NCI-H2196 (cell line): ENCODE results near the gene FXYD3.
"Not testable (repeated sequence)": the region's sequence is repeated elsewhere in the genome, so short reads cannot be mapped to it uniquely, and the experiment has no call there.

ENCODE experiments used
- DNase-seq: peaks from one replicate; lab custom pipeline; 2025; ENCODE audit not compliant: unreplicated experiment; lab: John Stamatoyannopoulos, UW

Gene FXYD3

DNA sequence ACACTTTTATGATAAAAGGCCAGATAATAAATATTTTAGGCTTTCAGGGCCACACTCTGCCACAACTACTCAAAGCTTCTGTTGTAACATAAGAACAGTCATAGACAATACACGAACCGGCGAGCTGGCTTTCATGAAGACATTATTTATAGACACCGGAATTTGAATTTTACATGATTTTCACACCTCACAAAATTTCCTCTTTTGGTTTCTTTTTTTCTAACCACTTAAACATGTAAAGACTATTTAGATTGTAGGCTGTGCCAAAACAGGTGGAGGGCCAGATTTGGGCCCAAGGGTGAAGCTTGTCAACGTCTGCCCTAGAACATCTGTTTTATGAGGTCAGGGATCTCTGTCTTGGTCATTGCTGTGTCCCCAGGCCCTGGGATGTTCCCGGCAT is 29.7 kb upstream of the FXYD3 start:
- no peak for DNase-seq

DNA sequence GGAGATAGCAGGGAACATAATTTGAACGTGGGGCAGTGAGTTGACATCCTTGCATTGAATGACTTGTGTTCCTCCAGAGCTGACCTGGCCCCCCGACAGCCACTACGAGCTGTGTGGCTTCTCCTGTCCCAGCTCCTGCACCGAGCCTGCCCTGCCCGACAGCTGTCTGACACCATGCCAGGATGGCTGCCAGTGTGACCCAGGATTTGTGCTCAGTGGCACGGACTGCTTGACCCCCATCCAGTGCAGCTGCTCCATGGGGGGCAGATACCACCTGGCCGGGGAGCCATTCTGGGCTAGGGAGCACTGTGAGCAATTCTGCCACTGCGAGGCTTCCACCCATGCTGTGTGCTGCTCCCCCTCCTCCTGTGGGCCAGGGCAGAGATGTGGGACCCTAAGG is 29.2 kb upstream of the FXYD3 start:
- no peak for DNase-seq

DNA sequence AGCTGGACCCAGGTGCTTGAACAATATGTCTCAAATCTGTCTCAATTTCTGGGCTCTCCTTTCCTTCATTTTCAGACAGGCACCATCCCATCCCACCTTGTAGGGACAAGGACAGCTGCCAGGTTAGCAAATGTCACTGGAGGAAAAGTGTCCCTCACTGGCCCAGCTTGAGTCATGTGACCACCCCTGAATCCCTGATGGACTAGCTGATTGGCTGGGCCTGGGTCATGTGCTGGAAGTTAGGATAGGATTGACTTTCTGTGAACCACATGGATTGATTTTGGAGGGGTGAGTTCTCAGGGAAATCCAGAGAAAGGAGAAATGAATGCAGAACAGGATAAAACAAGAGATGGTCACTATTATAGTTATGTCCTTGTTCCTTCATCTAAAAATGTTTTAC is 28.2 kb upstream of the FXYD3 start:
- DNase-seq = no peak

DNA sequence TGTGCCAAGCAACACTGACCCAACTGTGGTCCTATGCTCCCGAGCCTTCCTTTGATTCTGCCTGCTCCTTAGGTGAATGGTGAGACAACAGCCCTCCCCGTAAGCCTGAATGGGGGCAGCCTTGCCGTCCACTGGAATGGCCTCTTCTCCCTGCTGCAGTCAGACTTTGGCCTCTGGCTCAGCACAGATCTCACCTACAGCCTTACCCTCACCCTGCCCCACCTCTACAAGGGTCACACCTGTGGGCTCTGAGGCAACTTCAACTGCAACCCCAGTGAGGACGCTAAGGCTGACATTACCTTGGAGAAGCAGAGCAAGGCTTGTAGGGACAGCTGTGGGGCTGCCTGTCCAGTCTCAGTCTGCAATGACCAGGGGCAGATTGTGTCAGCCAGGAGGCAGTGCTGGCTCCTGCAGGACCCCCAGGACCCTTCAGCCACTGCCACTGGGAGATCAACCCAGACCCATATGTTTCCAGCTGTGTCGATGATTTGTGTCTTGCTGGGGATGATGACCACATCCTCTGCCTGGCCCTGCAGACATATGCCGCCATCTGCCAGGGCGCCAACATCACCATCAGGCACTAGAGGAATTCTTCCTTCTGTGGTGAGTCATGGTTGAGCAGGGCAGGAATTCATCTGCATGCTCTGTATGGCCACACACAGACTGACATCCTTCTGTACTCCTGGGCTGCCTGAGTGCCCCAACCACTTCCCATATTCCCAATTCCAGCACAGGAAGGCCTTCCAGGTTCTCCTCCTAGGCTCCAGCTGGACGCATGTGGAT is 27.3 kb upstream of the FXYD3 start:
- no peak for DNase-seq

DNA sequence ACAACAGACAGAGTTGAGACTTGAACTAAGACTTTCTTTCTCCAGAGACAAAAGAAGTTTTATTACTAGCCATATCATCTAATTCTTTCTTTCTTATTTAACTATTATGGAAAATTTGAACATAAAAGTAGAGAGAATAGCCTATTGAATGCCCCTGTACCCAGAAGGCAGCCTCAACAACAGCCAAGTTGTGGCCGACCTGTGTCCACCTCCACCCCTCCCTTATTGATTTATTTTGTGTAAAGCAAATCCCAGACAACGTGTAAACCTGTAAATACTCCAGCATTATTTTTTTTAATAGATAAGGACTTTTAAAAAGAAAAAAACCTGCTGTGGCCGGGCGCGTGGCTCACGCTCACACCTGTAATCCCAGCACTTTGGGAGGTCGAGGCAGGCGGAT is 26.1 kb upstream of the FXYD3 start:
- no peak for DNase-seq

DNA sequence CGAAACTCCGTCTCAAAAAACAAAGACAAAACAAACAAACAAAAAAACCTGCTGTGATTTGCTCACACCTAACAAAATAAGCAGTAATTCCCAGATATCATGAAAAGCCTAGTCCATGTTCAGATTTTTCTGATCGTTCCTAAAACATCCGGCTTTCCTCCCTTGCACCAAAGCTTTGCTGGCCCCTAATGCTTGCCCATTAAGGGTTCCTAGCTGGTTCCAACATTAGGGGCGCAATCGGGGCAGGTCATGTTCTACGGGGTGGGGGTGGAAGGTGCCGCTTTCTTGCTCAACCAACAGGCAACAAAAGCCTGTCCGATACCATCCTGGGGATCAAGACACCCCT is 25.5 kb upstream of the FXYD3 start:
- DNase-seq = no peak

DNA sequence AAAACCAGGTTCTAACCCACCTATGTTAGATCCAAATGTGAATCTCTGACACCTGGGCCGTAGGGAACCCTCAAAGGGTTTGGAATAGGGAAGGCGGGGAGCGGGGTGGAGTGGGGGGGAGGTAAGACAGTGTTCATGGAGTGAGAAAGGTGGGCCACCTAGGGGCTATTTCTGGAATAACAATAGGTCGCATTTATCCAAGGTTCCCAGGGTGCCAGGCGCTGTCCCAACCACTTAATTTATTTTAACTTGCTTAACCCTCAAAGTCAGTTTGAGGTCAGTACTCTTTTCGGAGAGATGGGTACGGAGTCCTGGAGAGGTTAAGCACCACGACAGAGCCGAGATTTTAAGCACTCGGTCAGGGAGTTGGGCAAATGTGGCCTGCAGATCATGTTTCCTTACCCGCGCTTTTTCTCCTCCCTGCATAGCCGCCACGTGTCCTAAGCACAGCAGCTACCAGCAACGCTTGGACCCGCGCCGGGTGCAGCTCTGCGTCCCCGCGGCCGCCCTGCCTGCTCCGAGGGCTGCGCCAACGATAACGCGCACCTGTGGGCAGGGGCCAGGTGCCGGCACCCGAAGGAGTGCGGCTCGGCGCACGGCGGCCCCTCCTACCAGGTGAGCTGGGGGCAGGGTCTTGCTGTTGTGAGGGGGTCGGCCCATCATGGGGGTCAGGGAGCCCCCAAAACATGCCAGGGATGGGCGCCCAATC is 25.0 kb upstream of the FXYD3 start:
- DNase-seq = peak; percentile 77

DNA sequence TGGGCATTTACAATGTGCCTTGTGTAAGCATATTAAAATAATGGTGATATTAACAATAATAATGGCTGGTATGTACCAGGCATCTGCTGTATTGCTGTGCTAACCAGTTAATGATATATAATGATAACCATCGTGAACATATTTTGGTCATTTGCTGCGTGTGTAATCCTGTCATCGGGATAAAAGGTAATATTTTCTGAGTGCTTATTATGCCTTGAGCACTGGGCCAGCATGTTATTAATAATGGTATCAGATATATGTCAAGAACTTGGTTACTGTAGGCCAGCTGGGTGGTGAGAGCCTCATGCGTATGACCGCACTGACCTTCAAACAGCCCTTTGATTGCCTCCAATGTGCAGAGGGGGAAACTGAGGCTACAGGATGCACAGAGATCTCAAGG is 22.2 kb upstream of the FXYD3 start:
- DNase-seq = no peak

DNA sequence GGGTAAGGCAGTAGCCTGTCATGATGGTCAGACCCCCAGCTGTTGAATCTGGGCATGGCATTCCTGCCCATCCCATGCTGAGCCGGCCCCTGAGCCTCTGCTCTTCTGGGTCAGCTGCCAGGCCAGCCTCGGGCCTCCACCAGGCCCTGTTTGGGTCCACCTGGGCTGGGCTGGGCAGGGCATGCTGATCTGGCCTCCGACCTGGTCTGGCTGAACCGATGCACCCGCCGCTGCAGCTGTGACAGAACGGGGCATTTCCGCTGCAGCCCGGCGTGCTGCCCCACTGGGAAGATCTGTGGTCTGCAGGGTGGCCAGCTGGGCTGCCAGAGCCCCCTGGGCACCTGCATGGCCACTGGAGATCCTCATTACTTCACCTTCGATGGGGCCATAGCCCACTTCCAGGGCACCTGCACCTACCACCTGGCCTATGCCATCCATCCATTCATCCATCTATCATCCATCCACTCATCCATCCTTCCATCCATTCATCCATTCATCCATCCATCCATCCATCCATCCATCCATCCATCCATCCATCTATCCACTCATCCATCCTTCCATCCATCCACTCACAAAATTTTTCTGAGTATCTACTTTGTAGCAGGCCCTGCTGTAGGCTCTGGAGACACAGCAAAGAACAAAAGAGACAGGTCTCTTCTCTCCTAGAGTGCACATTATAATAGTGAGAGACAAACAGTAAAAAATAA is 21.5 kb upstream of the FXYD3 start:
- DNase-seq = no peak

DNA sequence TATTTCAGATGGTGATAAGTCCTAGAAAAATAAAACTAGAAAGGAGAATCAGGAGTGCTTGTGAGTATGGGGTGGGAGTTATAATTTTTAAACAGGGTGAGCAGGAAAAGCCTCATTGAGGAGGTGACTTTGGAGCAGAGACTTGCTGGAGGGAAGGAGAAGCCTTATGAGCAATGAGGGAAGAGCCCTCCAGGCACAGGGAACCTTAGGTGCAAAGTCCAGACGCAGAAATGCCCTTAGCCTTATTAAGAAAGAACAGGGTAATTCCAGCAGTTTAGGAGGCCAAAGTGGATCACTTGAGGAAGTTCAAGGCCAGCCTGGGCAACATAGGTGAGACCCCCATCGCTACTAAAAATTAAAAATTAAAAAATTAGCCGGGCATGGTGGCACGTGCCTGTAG is 21.0 kb upstream of the FXYD3 start:
- no peak for DNase-seq

DNA sequence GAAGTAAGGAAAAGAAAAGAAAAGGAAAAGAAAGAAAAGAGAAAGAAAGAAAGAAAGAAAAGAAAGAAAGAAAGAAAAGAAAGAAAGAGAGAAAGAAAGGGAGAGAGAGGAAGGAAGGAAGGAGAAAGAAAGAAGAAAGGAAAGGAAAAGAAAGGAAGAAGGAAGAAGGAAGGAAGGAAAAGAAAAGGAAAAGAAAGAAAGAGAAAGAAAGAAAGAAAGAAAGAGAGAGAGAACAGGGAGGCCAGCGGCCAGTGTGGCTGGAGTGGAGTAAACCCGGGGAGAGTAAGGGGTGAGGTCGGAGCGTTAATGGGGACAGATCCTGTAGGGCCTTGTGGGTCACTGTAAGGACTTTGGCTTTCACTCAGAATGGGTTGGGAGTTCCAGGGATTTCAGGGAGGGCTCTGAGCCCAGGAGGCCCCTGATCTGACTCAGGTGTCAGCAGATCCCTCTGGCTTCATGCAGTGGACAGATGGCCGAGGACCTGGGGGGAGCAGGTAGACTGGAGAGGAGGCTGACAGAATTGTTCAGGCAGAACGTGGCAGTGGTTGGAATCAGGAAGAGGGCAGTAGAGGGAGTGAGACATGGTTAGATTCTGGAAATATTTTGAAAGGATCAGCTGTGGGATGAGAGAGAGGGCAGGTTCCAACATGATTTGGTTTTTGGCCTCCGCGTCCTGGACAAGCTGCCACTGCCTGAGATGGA is 19.8 kb upstream of the FXYD3 start:
- DNase-seq = no peak

DNA sequence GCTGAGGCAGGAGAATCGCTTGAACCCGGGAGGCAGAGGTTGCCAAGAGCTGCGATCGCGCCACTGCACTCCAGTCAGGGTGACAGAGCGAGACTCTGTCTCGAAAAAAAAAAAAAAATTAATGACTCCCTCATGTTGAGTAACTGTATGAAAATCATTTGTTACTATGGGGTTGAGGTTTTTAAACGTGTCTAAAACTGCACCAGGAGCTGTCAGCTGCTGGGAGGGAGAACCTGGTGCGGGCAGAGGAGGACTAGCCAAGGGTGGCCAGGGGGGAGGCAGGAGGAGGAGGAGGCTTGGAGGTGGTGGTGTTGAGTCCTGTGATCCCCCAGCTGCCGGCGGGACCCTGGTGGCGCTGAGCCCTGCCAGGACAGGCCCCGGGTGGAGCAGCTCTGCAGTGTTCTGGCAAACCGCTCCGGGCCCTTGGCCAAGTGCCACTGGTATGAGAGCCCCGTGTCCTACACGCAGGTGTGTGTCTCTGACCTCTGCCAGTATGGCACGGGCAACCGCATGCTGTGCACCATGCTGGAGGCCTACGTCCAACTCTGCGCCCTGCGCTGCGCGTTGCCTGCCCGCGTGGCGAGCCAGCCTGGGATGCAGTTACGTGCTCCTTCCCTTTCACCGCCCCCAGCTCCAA is 17.1 kb upstream of the FXYD3 start:
- no peak for DNase-seq

DNA sequence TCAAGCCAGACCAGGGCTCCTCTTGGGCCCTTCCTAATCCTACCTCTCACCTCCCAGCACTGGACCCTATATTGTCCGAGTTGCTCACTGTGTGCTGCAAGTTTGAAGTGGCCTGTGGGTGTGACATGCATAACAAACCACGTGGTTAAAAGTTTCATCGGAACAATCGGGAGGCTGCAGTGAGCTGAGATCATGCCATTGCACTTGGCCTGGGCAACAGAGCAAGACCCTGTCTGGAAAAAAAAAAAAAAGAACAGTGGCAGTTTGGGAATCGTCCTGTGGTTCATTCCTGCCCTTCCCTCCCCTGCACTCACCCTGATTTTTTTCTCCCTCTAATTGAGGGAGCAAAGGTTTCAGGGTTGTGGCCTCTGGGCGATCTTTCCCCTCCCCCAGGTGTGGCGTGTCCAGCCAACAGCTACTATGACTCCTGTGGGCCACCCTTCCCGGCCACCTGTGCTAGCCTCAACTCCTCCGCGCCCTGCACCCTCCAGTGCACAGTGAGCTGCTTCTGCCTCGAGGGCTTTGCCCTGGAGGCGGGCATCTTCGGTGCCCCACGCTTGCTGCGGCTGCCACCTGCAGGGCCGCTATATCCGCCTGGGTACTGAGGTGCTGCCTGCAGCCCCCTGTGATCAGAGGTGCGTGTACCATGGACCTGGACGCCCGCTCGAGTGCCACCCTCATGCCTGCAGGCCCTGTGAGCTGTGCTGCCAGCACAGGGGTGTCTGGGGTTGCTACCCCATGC is 16.3 kb upstream of the FXYD3 start:
- DNase-seq = no peak

DNA sequence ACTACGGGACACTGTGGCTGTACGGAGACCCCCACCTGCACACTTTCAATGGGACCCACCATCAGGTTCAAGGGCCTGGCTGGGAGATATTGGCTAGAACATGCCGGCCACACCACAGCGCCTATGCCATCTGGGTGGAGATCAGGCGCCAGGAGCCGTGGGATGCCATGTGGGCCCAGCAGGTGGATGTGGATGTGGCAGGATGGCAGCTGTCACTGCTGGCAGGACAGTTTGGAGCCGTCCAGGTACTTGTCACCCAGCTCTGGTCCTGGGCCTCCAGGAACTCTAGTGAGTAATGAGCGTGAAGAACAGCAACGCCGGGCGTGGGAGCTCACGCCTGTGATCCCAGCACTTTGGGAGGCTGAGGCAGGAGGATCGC is 15.7 kb upstream of the FXYD3 start:
- DNase-seq = no peak

DNA sequence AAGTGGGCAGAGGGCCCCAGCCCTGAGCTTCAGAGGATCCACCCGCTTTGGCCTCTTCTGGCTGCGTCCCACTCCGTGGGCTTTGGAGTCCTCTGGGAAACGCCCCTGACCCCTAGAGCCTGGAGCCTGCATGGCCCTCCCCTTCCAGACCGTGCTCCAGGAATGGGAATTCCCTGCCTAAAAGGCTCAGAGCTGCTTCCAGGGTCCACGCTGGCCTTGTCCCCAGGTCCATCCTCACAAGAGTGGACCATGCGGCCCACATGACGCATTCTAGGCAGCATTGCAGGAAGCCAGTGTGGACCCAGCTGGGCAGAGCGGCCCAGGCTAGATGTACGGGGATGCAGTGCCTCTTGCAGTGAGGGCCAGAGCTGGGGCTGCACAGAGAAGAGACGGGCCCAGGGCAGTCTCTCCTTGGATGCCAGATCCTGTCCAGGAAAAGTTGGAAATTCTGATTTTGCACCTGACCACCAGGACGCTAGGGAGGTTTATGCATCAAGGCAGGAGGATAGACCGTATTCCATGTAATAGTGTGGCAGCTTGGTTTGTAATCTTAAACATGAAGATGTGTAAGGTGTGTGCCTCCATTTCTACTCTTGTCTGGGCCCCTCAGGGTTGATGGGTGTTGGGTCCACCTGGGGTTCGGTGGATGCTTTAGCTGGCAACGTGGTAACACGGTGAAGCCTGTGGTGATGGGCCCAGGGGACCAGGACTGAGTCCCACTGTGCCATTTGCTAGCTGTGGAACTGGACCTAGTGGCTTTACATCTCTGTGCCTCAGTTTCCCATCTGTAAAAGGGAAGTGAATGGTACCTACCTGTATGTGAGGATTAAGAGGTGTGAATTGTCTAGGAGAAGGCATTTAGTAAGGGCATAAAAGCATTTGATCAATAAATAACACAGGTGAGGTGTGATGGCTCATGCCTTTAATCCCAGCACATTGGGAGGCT is 14.8 kb upstream of the FXYD3 start:
- DNase-seq = no peak

DNA sequence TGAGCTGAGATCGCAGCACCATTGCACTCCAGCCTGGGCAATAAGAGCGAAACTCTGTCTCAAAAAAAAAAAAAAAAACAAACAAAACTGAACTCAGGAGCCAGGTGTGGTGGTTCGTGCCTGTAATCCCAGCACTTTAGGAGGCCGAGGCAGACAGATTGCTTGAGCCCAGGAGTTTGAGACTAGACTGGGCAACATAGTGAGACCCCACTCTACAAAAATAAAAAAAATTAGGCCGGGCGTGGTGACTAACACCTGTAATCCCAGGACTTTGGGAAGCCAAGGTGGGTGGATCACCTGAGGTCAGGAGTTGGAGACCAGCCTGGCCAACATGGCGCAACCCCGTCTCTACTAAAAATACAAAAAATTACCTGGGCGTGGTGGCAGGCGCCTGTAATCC is 13.7 kb upstream of the FXYD3 start:
- not testable (repeated sequence) for DNase-seq

DNA sequence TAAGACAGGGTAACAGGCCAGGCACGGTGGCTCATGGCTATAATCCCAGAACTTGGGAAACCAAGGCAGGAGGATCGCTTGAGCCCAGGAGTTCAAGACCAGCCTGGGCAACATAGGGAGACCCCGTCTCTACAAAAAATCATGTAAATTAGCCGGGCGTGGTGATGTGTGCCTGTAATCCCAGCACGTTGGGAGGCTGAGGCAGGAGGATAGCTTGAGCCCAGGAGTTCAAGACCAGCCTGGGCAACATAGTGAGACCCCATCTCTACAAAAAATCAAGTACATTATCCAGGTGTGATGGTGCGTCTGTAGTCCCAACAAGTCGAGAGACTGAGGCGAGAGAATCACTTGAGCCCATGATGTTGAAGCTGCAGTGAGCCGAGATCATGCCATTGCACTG is 12.0 kb upstream of the FXYD3 start:
- not testable (repeated sequence) for DNase-seq

DNA sequence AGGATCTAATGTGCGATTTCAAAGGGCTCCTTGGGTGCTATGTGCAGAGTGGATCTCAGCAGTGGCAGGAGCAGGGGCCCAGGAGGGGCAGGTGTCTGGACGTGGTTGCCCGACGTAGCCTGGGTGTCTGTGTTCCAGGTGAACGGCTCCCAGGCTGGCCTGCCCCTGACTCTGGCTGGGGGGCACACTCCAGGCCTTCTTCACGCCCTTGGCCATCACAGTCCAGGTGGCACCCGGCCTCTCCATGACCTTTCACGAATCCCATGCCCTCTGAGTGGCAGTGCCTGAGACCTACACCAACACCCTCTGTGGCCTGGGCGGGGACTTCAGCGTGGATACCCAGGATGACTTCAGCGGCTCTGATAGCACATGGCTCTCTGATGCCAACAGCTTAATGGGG is 11.3 kb upstream of the FXYD3 start:
- no peak for DNase-seq

DNA sequence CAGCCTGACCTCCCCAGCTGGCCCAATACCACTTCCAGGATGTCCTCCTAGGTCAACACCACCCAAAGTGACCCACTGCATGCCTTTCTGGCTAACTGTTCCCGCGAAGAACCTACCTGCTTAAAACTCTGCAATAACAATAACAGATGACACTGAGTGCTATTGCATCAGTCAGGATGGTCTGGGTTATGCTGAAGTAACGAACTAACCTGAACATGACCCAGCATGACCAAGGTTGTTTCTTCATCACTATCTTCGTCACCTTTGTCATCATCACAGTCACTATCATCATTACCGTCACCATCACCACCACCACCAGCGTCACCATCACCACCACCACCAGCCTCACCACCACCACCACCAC is 10.6 kb upstream of the FXYD3 start:
- DNase-seq = no peak
